ENCODE measurements around the gene CAVIN3.

DNA sequence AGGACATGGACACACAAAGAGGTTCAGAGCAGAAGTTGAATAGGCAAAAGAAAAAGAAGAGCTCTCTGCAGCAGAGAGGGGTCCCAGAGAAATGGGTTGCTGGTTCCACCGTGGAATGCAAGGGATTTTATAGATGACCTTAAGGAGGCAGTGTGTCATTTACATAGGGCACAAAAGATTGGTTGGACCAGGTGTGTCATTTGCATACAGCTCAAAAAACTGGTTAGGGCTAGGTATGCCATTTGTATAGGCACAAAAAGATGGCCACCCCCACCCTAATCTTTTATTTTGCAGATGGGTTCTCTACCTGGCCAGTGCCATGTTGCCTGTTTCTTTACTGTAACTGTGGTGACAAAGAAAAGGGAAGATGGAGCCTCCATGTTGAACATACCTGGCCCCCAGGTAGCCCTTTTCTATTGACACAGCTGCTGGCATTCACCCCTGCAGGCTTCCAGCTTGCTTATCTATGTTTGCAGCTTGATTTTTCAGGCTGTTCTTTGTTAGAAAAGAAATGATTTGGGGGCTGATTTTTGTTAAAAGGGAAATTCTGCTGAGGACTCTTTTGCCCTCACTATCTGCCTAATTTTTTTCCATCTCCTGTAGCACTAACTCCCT is 3.1 kb upstream of the CAVIN3 start:
- TF ChIP-seq, protein P1, sequence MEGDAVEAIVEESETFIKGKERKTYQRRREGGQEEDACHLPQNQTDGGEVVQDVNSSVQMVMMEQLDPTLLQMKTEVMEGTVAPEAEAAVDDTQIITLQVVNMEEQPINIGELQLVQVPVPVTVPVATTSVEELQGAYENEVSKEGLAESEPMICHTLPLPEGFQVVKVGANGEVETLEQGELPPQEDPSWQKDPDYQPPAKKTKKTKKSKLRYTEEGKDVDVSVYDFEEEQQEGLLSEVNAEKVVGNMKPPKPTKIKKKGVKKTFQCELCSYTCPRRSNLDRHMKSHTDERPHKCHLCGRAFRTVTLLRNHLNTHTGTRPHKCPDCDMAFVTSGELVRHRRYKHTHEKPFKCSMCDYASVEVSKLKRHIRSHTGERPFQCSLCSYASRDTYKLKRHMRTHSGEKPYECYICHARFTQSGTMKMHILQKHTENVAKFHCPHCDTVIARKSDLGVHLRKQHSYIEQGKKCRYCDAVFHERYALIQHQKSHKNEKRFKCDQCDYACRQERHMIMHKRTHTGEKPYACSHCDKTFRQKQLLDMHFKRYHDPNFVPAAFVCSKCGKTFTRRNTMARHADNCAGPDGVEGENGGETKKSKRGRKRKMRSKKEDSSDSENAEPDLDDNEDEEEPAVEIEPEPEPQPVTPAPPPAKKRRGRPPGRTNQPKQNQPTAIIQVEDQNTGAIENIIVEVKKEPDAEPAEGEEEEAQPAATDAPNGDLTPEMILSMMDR (IDR thresholded peaks at IDR 0.05 in 2 of 3, conservative IDR thresholded peaks at IDR 0.05 in 1 of 3; ENCODE audit: insufficient read depth in 2 of 3, low read depth in 1 of 3, low read length in 3 of 3) = no peak
- TF ChIP-seq IRF2 (CRISPR knock-in tag; IDR thresholded peaks at IDR 0.05) = no peak
- no peak for TF ChIP-seq POLR2A (conservative IDR thresholded peaks at IDR 0.05)
- TF ChIP-seq, protein P2, sequence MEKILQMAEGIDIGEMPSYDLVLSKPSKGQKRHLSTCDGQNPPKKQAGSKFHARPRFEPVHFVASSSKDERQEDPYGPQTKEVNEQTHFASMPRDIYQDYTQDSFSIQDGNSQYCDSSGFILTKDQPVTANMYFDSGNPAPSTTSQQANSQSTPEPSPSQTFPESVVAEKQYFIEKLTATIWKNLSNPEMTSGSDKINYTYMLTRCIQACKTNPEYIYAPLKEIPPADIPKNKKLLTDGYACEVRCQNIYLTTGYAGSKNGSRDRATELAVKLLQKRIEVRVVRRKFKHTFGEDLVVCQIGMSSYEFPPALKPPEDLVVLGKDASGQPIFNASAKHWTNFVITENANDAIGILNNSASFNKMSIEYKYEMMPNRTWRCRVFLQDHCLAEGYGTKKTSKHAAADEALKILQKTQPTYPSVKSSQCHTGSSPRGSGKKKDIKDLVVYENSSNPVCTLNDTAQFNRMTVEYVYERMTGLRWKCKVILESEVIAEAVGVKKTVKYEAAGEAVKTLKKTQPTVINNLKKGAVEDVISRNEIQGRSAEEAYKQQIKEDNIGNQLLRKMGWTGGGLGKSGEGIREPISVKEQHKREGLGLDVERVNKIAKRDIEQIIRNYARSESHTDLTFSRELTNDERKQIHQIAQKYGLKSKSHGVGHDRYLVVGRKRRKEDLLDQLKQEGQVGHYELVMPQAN (IDR thresholded peaks at IDR 0.05; ENCODE audit: borderline replicate concordance) = no peak
- no peak for TF ChIP-seq DPF2 (IDR thresholded peaks at IDR 0.05)
- no peak for TF ChIP-seq ELF1 (tag; IDR thresholded peaks at IDR 0.05)
- no peak for TF ChIP-seq FOXM1 (IDR thresholded peaks at IDR 0.05; ENCODE audit: low read depth)
- no peak for TF ChIP-seq FOXM1 (CRISPR knock-in tag; IDR thresholded peaks at IDR 0.05; ENCODE audit: low read depth)
- no peak for TF ChIP-seq JUN (IDR thresholded peaks at IDR 0.05; ENCODE audit: borderline replicate concordance, low read depth, low read length)
- no peak for TF ChIP-seq JUN (CRISPR knock-in tag; IDR thresholded peaks at IDR 0.05; ENCODE audit: borderline replicate concordance)
- TF ChIP-seq ZNF511 (CRISPR knock-in tag; IDR thresholded peaks at IDR 0.05) = no peak
- TF ChIP-seq ZFP36 (IDR thresholded peaks at IDR 0.05; ENCODE audit: low read depth, low read length, partially characterized antibody) = no peak
- TF ChIP-seq RAD21 (CRISPR knock-in tag; conservative IDR thresholded peaks at IDR 0.05 in 1 of 2, IDR thresholded peaks at IDR 0.05 in 1 of 2) = no peak
- no peak for TF ChIP-seq TARDBP (IDR thresholded peaks at IDR 0.05)

Measured in K562 (cell line).